Activated T-cell treated with anti-CD3 and anti-CD28 coated beads for 4 hours (primary cell): ENCODE results near the gene GALNTL6.
"Not testable (repeated sequence)": the region's sequence is repeated elsewhere in the genome, so short reads cannot be mapped to it uniquely, and the experiment has no call there.

Experiments used
- DNase-seq: peaks from one replicate; pipeline ENCODE4 v3.0.0-alpha.2; 2020

The GALNTL6 gene

DNA sequence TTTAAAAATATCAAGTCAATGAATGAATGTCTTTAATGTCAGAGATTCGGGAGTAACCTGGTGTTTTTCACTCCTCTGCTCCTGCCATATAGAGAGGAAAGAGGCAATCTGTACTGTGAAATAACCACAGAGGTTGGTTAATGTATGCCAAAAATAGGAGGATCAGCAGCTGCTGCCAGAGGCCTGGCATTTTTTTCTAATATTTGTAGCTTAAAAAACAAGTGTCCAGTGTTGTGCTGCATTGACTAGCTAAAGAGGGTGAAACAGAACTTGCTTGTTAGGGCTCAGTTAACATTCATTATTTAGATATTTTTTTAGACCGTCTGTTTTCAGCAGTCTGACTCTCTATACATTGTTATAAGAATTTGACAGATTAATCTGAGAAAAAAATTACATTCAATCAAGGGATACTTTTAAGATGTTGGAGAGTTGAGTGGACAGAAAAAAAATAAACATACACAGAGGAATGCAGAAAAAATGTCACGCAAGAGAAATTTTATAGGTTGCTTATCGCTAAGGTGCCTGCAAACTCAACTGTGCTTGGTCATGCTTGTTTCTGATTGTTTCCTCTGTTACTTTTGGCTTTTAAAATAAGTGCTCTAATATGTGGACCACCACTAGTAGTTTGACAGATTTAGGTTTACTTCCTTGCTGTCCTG, 963.1 kb downstream of the GALNTL6 start:
- no peak for DNase-seq

DNA sequence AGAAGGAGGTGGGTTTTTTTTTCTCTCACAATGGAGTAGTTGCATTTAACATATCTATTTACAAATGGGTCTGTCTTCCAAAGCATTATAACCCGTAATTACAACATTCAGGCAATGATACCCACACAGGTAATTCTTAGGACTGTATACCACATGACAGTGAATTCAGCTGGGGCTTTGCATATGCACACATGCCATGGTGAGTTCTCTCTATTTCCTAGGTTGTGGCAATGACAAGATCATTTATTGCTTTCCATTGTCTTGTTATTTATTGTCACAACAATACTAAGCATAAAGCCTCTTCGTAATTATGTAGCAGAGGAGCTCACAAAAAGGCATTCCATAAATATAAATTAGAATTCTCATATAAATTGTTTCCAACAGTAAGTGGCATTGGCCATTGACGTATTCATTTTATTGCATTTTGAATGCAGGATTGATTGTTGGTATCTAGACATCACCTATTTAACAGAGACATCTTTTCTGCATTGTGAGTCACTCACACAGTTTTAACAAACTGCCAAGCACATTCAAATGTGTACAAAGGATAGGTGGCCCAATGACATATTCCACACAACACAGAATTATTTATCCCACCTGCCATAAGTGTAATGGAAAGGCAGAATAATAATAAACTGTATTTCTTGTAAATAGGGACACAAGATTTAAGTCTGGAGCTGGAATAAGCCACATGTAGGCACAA, 964.7 kb downstream of the GALNTL6 start:
- DNase-seq, result no peak

DNA sequence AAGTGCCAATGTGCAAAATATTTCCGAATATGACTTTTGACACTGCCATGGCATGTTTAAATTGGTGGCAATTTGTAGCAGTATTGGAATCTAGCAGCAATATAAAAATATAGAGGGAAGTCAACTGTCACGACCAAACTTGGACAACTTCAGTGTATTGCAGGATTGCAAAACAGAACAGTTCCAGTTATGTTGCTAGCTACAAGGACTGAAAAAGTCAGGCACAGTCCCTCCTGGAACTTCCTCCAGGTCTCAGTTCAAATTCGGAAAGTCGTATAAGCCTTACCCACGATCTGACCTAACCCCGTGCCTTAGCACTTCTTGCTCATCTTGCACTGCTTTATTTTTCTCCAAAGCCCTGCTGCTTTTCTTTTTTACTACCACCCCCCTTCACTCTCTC, 965.4 kb downstream of the GALNTL6 start:
- no peak for DNase-seq

DNA sequence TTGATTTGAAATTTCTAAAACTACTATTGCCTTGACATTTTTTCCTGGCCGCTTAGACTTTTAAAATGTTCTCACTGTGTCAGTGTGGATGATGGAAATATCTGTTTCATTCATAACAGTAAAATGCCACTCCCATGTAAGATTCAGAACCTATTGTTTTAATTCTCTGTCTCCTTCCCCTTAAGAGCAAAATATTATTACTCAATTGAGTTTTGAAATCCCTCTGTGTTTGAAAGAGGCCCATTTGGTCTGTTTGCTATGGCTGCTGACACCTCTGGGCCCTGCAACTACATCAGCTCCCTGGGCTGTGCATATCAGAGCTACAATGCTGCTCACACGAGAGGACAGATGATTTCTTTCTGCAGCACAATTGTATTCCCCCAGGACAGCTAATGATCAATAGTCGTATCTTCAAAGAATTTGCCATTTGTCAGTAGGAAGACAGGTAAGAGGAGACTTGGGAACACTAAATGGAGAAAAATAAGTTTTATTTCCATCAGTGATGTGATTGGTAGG, 967.4 kb downstream of the GALNTL6 start:
- no peak for DNase-seq

DNA sequence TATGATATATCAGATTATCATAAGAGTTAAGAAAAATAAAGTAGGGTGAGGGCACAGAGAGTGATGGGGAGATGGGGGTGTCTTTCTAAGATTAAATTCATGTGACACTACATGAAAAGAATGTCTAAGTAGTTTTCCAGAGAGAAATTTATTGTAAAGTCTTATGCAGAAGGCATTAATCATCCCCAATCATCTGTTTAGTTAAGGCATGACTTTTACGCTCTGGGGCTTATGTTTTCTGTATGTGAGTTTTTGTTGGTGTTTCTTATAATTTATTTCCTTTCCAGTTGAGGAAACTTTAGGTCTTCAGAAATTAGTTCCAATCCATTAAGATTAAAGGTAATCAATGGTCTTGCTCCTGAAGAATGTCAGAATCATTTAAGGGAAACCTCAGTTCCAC, 972.4 kb downstream of the GALNTL6 start:
- no peak for DNase-seq

DNA sequence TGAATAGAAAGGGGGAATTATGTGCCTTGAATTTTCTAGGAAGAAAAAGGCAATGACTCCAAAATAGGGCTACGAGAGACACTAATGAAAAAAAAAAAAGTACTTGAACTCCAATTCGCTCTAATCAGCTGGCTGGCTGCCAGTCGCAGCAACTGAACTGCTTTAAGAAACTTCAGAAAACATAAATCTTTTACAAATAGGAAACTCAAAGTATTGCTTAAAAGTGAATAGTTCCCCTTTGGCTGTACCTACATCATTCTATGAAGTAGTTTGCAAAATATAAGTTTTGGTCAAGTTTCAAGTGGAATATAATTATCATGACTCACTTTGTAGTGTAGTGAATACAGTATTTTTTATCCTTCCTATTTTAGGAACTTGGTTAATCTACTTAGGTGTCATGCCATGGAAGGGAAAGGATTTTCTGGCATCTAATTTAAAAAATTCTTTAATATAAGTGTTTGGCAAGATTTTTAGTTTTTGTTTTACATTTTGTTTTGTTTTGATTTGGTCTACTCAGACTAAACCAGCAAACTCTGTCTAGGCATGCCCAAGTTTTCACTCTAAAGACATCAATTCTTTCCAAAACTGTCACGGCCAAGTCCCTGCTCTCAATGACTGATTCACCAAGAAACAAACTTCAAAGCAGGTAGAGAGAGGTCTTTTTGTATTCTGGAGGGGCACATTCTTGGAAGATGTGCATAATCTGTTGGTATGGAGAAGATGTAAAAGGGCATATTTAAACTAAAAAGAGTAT, 973.0 kb downstream of the GALNTL6 start:
- DNase-seq, result no peak

DNA sequence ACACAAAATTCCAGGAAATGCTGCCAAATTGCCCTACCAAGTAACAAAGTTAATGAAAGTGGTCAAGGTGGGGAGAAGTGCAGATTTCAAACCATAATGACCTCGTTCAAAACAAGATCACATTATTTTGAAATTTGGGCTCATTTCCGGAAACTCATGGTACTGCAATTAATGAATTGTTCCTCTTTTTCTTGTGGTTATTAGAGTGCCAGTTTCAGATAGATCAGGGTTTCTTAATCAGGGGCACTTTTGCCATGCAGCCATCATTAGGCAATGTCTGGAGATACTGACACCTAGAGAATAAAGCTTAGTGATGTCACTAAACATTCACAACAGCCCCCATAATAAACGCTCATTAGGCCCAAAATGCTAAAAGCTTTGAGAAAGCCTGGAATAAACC, 973.9 kb downstream of the GALNTL6 start:
- no peak for DNase-seq

DNA sequence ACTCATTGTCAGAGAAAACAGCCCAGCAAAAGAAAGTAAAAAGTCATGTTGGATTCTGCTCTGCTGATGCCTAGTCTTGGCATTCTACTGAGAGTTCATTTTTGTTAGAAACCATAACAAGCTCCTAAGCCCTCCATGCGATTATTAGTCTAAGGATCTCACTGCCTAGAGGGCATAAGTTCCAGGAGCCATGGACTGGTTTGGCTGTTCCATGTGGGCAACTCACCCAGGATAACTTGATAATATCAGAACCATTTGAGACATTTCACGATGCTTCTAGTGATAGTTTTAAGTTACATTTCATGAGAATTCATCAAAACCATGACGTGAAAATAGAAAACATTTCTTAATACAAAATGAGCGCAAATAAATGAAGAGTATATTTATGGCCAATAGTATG, 978.6 kb downstream of the GALNTL6 start:
- no peak for DNase-seq

DNA sequence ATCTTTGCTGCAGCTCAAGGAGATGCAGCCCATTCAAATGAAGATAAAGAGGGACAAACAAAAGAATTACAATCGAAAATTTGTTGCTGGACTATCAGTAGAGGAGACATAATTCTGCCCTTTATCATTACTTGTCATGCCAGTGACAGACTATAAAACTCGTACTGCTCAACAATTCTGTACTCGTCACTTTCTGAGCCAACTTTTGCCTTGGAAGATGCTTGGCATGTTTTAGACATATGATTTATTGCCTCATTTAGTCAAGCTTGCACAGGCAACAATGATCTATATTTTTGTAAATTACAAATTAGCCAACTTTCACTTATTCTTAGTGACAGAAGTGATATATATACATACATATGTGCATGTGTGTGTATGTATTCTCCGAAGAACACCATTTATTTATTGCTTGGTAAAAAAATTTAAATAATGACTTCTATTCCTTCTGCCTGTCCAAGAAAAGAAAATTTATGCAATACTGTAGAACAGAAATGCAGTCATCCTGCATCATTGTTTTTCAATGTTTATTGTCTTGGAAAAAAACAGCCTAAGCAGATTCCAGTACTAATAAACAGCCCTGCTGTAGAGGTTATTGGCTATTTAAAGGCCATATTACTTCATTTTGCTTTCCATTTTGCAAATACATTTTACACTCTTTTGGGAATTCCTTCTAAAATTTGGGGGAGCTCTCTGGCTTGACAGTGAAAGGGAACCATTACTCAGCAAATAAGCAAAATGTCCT, 980.5 kb downstream of the GALNTL6 start:
- no peak for DNase-seq

DNA sequence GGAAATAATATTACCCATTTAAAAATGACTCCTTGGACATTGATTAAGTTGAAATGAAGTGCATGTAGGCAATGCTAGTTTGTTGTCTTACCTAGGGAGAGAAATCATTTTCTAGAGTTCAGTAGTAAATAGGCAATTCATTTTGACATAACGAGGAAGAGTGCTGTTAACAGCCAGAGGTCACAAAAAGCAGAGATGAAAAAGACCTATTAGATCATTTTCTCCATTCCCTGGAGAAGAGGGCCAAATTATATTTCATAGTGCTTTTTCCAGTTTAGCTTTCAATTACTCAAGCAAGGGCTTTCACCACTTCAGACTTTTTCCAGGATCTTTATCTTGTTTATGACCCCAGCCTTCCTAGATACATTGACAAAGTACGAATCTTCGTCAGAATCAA, 981.1 kb downstream of the GALNTL6 start:
- DNase-seq, result no peak

DNA sequence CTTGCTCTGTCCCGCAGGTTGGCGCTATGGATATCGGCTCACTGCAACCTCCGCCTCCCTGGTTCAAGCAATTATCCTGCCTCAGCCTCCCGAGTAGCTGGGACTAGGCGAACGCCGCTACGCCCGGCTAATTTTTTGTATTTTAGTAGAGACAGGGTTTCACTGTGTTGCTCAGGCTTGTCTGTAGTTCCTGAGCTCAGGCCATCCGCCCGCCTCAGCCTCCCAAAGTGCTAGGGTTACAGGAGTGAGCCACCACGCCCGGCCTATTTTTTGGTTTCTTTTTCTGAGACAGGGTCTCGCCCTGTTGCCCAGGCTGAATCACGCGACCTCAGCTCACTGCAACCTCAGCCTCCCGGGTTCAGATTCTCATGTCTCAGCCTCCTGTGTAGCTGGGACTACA, 984.1 kb downstream of the GALNTL6 start:
- DNase-seq, result not testable (repeated sequence)

DNA sequence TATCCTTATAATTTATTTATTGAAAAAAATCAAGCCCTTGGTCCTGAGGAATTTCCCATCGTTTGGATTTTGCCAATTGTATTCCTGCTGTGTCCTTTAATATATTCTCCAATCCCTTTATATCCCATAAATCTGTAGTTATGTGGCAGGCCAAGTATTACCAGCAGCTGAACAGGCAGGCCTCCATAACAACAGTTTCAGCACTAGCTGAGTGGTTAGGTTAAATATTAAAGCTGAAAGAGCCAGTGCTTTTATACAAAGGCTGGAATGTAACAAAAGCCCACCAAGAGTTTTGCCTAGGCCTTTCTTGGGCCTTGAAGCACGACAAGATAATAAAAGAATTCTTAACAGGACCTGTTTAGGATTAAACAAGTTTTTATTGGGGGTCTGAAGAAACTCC, 988.8 kb downstream of the GALNTL6 start:
- no peak for DNase-seq

DNA sequence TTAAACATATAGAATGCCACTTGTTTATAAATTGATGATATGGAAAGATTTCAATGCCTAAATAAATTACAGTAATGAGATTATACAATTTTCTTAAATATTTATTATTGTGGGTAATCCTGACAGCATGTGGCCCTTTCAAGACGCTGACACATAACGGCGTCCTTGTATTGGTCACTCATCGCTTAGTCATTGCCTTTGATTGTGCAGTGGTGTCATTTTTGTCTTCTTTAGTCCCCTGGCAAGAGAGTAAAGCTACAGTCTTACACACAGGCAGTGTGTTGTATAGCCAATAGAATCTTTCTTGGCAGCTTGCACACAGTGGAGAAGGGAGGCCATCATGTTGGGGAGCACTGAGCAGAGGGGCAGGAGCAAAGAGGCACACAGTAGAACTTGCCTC, 993.6 kb downstream of the GALNTL6 start:
- DNase-seq, result no peak

DNA sequence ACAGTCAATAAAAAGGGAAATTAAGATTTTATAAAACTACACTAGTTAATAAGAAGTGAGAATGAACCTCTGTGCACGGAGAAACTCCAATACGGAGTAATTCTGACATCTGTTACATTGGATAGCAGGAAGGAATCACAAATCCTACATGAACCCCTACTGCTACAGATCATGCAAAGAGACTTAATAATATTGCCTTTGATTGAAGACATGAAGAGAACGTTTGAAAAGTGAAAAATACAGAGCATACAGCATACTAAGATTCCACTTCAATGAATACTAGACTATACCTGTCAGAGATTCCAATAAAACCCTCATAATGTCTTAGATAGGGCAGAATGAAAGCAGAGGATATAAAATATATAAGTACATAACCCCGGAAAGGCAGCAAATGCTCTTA, 995.0 kb downstream of the GALNTL6 start:
- DNase-seq, result no peak

DNA sequence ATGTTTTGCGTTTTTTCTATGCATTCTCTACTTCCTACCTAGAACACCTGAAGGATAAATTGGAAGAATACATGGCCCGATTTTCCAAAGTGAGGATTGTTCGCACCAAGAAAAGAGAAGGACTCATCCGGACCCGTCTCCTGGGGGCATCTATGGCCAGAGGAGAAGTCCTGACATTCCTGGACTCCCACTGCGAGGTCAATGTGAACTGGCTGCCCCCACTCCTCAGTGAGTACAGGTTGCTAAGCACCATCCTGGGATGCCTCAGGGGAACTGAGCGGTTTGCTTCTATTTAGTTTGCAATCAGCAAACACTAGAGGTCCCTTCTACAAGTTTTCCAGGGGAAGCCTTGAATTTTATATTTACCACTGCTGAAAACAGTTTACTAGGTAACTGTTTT, 996.1 kb downstream of the GALNTL6 start:
- no peak for DNase-seq

DNA sequence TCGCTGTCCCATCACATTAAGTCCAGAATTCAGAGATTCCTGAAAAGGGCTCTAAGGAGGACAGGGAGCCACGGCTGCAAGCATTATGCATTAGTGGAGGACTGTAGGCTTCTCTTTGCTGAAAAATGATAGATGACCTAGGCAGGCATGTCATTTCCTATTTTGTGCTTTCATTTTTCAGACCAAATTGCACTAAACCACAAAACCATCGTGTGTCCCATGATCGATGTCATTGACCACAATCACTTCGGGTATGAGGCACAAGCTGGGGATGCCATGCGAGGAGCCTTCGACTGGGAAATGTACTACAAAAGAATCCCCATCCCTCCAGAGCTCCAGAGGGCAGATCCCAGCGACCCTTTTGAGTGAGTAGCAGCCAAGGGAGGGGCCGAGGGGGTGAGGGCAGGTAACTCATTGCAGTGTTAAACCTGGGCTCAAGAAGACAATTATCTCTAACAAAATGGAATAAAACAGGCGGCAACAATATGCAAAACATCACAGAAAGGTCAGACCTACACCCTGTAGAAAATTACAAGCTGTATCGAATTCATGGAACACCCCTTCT, 1000.2 kb downstream of the GALNTL6 start:
- no peak for DNase-seq

DNA sequence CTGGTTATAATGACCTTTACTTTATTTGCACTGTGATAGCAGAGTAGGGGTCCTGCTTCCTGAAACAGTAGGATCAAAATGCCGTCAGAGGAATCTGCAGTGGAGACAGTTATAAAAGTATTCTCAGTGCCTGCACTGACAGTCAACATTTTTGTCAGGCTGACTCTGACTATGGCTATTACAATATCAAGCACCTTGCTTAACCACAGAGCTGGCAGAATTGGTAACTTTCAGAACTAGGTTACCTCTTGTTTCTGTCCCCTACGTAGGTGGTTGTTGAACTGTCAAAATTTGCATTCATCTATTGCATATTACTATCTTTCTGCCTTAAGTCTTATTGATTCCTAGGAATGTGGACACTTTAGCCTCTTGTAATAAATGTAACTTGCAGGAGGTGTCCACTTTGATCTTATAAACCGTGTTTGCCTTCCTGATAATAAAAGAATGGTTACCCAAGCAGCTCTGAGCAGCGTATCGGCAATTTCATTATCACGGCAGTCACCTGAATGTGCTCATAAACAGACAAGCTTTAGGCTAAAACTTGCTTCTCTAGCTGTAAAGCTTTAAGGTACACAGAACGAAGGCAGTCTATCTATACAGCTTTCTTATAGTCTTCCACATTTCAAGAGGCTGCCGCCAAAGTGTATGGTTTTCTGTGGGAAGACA, 1002.4 kb downstream of the GALNTL6 start:
- no peak for DNase-seq

DNA sequence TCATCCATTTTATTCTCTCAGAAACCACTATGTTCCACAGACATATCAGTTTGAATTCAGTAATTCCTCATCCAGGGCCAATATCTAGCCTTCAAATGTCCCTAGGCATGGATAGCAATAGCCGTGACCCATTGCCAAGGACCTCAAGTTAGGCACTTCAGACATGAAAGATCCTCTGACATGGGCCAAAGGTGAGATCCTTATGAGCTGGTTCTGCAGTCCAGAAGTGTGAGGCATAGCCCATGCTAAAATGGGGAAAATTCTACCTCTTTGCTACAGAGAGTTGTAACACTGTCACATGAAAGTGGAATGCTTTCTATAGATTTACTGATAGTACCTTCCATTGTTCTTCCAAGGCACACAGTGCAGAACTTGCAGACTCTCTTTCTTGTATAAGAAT, 1005.7 kb downstream of the GALNTL6 start:
- no peak for DNase-seq

DNA sequence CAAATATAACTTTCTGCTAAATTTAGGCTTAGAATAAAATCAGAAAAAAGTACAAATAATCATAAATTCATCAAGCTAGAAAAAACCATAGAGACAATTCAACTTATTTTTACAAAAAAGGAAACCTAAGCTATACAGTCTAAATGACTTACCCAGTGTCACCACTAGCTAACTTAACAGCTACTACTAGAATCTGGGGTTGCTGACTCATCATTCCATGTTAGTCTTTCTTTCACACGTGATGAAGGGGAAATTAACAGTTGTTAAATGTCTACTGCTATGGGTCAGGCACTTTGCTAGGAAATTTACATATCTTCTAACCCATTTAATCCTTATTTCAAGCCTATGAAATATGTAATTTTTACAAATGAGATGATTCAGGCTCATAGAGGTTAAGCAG, 1006.1 kb downstream of the GALNTL6 start:
- no peak for DNase-seq

DNA sequence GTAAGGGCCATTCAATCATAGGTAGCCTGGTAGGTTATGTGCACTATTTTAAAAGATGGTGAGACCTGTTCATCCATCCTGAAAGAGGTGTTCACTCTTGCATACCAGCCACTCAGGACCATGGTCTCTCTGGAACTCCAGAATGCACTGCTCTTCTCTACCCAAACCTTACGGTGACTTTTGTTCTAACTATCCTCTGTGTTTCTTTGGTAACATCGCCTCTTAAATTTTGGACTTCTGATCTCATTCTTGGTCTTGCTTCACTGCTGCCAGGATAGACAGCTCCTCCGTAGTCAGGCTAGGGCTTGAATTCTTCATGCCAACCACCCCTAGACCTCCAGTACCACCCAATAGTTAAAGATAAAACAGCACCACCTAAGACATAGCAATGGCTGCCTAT, 1009.1 kb downstream of the GALNTL6 start:
- DNase-seq, result no peak

DNA sequence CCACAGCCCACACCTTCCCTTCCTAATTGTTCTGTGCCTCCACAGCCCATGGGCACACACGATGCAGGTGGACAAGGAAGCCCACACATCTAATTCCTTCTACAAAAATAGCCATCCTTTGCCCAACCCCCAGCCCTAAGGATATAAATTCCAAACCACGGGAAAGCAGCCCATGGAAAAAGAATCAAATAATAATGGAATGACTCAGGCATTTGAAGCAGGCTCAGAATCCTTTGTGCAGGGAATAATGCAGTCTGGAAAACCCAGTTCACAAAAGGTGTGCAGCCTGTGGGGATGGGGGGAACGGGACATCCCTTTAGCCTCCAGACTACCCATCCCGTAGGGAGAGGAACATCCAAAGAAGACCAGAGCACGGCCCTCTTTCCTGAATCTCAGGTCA, 1013.1 kb downstream of the GALNTL6 start:
- no peak for DNase-seq

DNA sequence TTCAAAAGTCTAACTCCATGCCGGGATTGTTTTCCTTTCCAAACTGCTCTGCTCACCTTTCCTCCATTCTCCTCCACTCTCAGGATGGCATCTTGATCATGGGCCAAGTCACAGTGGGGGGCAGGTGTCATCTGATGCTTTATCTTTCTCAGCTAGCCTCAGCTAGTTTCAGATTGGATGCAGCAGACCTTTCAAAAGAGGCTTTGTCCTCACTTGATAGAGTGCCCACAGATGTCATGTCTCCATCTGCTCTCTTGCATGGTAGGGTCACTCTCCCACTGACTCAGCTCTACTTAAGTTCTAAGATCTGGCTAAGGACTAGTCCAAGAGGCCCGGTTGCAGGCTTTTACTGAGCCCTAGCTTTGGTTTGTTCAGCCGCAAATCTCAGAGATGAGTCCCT, 1013.7 kb downstream of the GALNTL6 start:
- no peak for DNase-seq
